GM12878 (cell line): ENCODE results near the gene CHCHD6. TPM values are rescaled to one million over a fixed set of nuclear protein-coding genes. Genes with fewer than 3 reads are reported as not detected.

ENCODE experiments used
- ATAC-seq: fragments of 200-7000 bp; cut with Tn5 transposase; 3 replicates; pipeline ENCODE4 v1.9.1; 2020; ENCODE audit warnings: mild to moderate bottlenecking, moderate library complexity
- BruUV-seq: library from RNA; stranded (reverse); fragments of 400-500 nt; replicated peaks from 2 replicates; lab custom pipeline; 2021; lab: Mats Ljungman, UMichigan
- CTCF ChIA-PET: fragments of 300-600 bp; sonication (Branson Sonifier 250); formaldehyde crosslinking; extraction: SDS; loops from one replicate; lab custom pipeline; 2021; ENCODE audit warnings: inconsistent platforms; lab: Yijun Ruan, JAX
- POLR2A ChIA-PET: fragments of 350-600 bp; formaldehyde crosslinking; extraction: SDS; loops from one replicate; lab custom pipeline; 2021; ENCODE audit warnings: inconsistent platforms; lab: Charles Lee
- RAD21 ChIA-PET: fragments of 300-600 bp; sonication (Branson Sonifier 250); formaldehyde crosslinking; loops from one replicate; lab custom pipeline; 2023; ENCODE audit warnings: antibody characterized with exemption; ENCODE audit not compliant: unreplicated experiment; lab: Charles Lee
- SMC1A ChIA-PET: fragments of 300-600 bp; sonication (Branson Sonifier 250); formaldehyde crosslinking; loops from one replicate; lab custom pipeline; 2023; ENCODE audit not compliant: unreplicated experiment, uncharacterized antibody; lab: Charles Lee
- DNase-seq: peaks from one replicate; pipeline ENCODE4 v3.0.0-alpha.2; 2011; ENCODE audit warnings: low read depth, low spot score
- FAIRE-seq: peaks from 3 replicates; lab custom pipeline; 2011; peaks lifted over from hg19 to GRCh38; lab: Jason Lieb, UNC
- H2AFZ ChIP-seq: 2 replicates; pipeline ENCODE4 v1.6.0; 2011; ENCODE audit warnings: low read depth, low read length, control low read depth; ENCODE audit not compliant: control insufficient read depth
- H3K27ac ChIP-seq: 2 replicates; pipeline ENCODE4 v1.5.1; 2011; ENCODE audit warnings: control low read depth; ENCODE audit not compliant: control insufficient read depth, insufficient read depth
- H3K27me3 ChIP-seq, 2 experiments: replicated peaks in 1 of 2; 2 replicates each; pipeline versions ENCODE4 v1.6.0 to v1.6.1; 2011; ENCODE audit warnings: low read length in 1 of 2; ENCODE audit not compliant: control insufficient read depth in 2 of 2, insufficient read depth in 2 of 2
- H3K36me3 ChIP-seq, 2 experiments: 2 replicates each; pipeline ENCODE4 v1.5.1; 2011; ENCODE audit warnings: low read length in 1 of 2; ENCODE audit not compliant: control insufficient read depth in 2 of 2, insufficient read depth in 2 of 2
- H3K4me1 ChIP-seq: 2 replicates; pipeline ENCODE4 v1.6.1; 2011; ENCODE audit warnings: mild to moderate bottlenecking, low read length, moderate library complexity, mixed read lengths; ENCODE audit not compliant: control insufficient read depth, insufficient read depth
- H3K4me2 ChIP-seq: 2 replicates; pipeline ENCODE4 v1.6.0; 2011; ENCODE audit warnings: control low read depth; ENCODE audit not compliant: control insufficient read depth, insufficient read depth
- H3K4me3 ChIP-seq: fragments of 200-600 bp; sonication (generic); 2 replicates; pipeline ENCODE4 v1.5.1; 2016
- H3K79me2 ChIP-seq: 2 replicates; pipeline ENCODE4 v1.6.0; 2011; ENCODE audit warnings: low read length; ENCODE audit not compliant: control insufficient read depth, insufficient read depth
- H3K9ac ChIP-seq: 2 replicates; pipeline ENCODE4 v1.8.0; 2011; ENCODE audit warnings: low read length, control low read depth, mixed read lengths; ENCODE audit not compliant: control insufficient read depth, insufficient read depth
- H3K9me3 ChIP-seq: replicated peaks from 3 replicates; pipeline ENCODE4 v1.5.1; 2011; ENCODE audit warnings: mild to moderate bottlenecking, low read length; ENCODE audit not compliant: control insufficient read depth, insufficient read depth
- H4K20me1 ChIP-seq: 2 replicates; pipeline ENCODE4 v1.6.0; 2011; ENCODE audit not compliant: control insufficient read depth, insufficient read depth
- E2F8 ChIP-seq: fragments of 450-650 bp; IDR thresholded peaks from 2 replicates; pipeline ENCODE4 v1.6.1; 2018; ENCODE audit warnings: mild to moderate bottlenecking, low read depth, moderate library complexity; ENCODE audit not compliant: partially characterized antibody
- RAD21 ChIP-seq: IDR thresholded peaks from 2 replicates; pipeline ENCODE4 v1.6.1; 2011; ENCODE audit warnings: mild to moderate bottlenecking, low read depth, low read length, moderate library complexity; ENCODE audit not compliant: insufficient read depth
- SUPT20H ChIP-seq: IDR thresholded peaks from 2 replicates; pipeline ENCODE4 v1.6.1; 2011; ENCODE audit warnings: low read depth, mild to moderate bottlenecking, low read length, moderate library complexity, borderline replicate concordance; ENCODE audit not compliant: control insufficient read depth
- ZNF384 ChIP-seq: IDR thresholded peaks from 2 replicates; pipeline ENCODE4 v1.6.1; 2012; ENCODE audit warnings: low read depth, mild to moderate bottlenecking, low read length, improper control_type of control experiment, borderline replicate concordance
- WGBS: methylation state at CpG from one replicate; pipeline ENCODE4 v1.1.6; 2016; ENCODE audit warnings: low lambda C conversion rate; ENCODE audit not compliant: insufficient replicate concordance, insufficient coverage; ENCODE audit errors: missing lambda C conversion rate; 5-methylcytosine and 5-hydroxymethylcytosine counted together
- in situ Hi-C: fragments of 300-500 bp; cut with MboI; formaldehyde crosslinking; loops from 9 replicates; pipeline ENCODE4 v1.14.3; 2018; ENCODE audit warnings: mixed read lengths
- intact Hi-C: fragments of 100-400 bp; cut with micrococcal nuclease; formaldehyde crosslinking; loops from one replicate; pipeline ENCODE4 v1.14.2; 2022; ENCODE audit not compliant: unreplicated experiment
- polyA plus RNA-seq, 11 experiments: library from polyadenylated mRNA; depleted of rRNA in 4 of 11; unstranded in 6 of 11; stranded (reverse) in 5 of 11; fragments of >200 nt; fragmentation: Nextera tagmentation in 4 of 11; fragmentation: Illumina TruSeq in 1 of 11; extraction: Ambion mirVana in 4 of 11; extraction: Trizol in 1 of 11; gene quantifications; 1 replicate in 1 of 11; 2 replicates in 10 of 11; pipeline versions ENCODE4 v1.2.1 to v1.2.3, GENCODE V29; 2011 to 2016; ENCODE audit warnings: inconsistent platforms in 2 of 11, missing spikeins in 2 of 11, low read depth in 1 of 11
- total RNA-seq, 4 experiments: library from RNA; depleted of rRNA in 3 of 4; stranded (reverse); fragments of >200 nt in 3 of 4; fragmentation: Illumina TruSeq in 1 of 4; extraction: Trizol in 1 of 4; gene quantifications; 2 replicates each; pipeline versions ENCODE4 v1.2.1 to v1.2.3, GENCODE V29; 2013 to 2021

Gene CHCHD6
- total and polyA plus RNA-seq, 10 of the 15 experiments (the other 5 are each of a cell fraction or from before 2014, with no cell fraction given): 2.7 to 16.7 (median 12.3) TPM

DNA sequence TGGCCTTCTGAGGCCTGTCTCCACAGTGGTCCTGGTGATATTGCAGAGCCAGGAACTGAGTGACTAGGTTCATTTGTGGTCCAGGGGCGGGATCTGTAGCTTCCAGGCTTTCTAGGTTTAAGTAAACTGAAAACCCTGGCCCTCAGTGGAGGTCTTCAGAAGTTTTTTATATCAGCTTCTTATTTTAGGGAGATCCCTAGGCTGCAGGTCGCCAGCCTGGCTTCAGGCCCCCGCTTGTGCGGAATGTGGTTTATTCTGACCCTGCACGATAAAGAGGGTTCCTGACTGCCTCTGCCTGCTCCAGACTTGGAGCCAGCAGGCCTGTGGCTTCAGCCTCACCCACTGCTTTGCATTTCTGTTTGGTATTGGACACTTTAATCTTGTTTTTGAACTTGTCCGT lies 145.0 kb downstream of the CHCHD6 start:
- POLR2A ChIA-PET: no interaction called here
- DNase-seq: no peak

More for the DNA sequence above, 145.0 kb downstream of the CHCHD6 start:
- ATAC-seq: no peak
- Histone ChIP-seq H3K27ac (no peak overlapping the region), H2AFZ (no peak overlapping the region)
- ChIA-PET RAD21 (no interaction called here), SMC1A (no interaction called here)
- TF ChIP-seq RAD21 (no peak), ZNF384 (no peak), SUPT20H (no peak), E2F8 (no peak)
- TF ChIP-seq, all 136 proteins: peak for 0
- no peaks in the 10 kb centered on the region for H3K4me1 ChIP-seq
- BruUV-seq: no TSS peak
- intact Hi-C loops (no loop called here), in situ Hi-C loops (no loop called here)
- H3K79me2 ChIP-seq: no peaks in the 10 kb centered on the region
- no peaks in the 10 kb centered on the region for H4K20me1 ChIP-seq
- H3K27me3 ChIP-seq: no peaks in the 10 kb centered on the region
- no peaks in the 10 kb centered on the region for H3K9me3 ChIP-seq
- no peak overlapping the region for H3K9ac ChIP-seq
- CTCF ChIA-PET: no interaction called here
- FAIRE-seq: no peak
- no peak overlapping the region for H3K4me2 ChIP-seq
- H3K36me3 ChIP-seq: no peaks in the 10 kb centered on the region
- H3K4me3 ChIP-seq: no peak overlapping the region
- 82% methylated on average over 6 of the region's 6 CpGs for WGBS
